Type B pancreatic cell (in vitro differentiated cells): ENCODE measurements around the gene OR4D6. TPM values are rescaled to one million over a fixed set of nuclear protein-coding genes. Genes with fewer than 3 reads are reported as not detected.

ENCODE experiments used
- DNase-seq: peaks from one replicate; pipeline ENCODE4 v3.0.0; 2021; ENCODE audit warnings: mixed read lengths; ENCODE audit not compliant: unreplicated experiment; ENCODE audit errors: extremely low spot score
- H3K27ac Mint-ChIP-seq: 2 replicates; pipeline ENCODE4 v1.8.0; 2021; ENCODE audit warnings: mild to moderate bottlenecking, mixed read lengths
- H3K27me3 Mint-ChIP-seq: 2 replicates; pipeline ENCODE4 v1.8.0; 2021; ENCODE audit warnings: mixed read lengths
- H3K36me3 Mint-ChIP-seq: 2 replicates; pipeline ENCODE4 v1.8.0; 2021; ENCODE audit warnings: mixed read lengths
- H3K4me1 Mint-ChIP-seq: one replicate; pipeline ENCODE4 v1.8.0; 2021; ENCODE audit warnings: mixed read lengths; ENCODE audit not compliant: unreplicated experiment
- H3K4me3 Mint-ChIP-seq: 2 replicates; pipeline ENCODE4 v1.8.0; 2021; ENCODE audit warnings: mild to moderate bottlenecking, mixed read lengths
- H3K9me3 Mint-ChIP-seq: 2 replicates; pipeline ENCODE4 v1.8.0; 2021; ENCODE audit warnings: mixed read lengths
- CTCF ChIP-seq: fragments of 200-600 bp; sonication (generic); conservative IDR thresholded peaks from 2 replicates; pipeline ENCODE4 v1.5.0; 2021; ENCODE audit warnings: antibody characterized with exemption, mild to moderate bottlenecking
- total RNA-seq: library from RNA; stranded (reverse); gene quantifications from 2 replicates; pipeline ENCODE4 v1.2.1, GENCODE V29; 2021; ENCODE audit warnings: low replicate concordance

OR4D6 gene
- total RNA-seq, 1 donor from 2014 or later = not detected

- no peak for DNase-seq
- no peak within 1 kb of the TSS for H3K4me3 Mint-ChIP-seq
- H3K27ac Mint-ChIP-seq = no peak within 1 kb of the TSS
- no peaks in the 10 kb centered on the region for H3K4me1 Mint-ChIP-seq
- no peaks in the 10 kb centered on the region for H3K9me3 Mint-ChIP-seq
- H3K27me3 Mint-ChIP-seq = peaks cover 5% of the 10 kb centered on the region
- no peaks in the 10 kb centered on the region for H3K36me3 Mint-ChIP-seq
- no peak for TF ChIP-seq CTCF
Measured at GRCh38 chr11:59473015-59473414, 16.3 kb downstream of the OR4D6 start, which contains the start of gene OR4D10. Gene OR4D10, plus strand, starts transcription at chr11:59473315. Its CDS starts 4,115 bp downstream, at chr11:59477430.

- Mint-ChIP-seq H3K4me3 (no peak overlapping the region), H3K36me3 (no peaks in the 10 kb centered on the region), H3K27ac (no peak overlapping the region), H3K4me1 (no peaks in the 10 kb centered on the region), H3K9me3 (no peaks in the 10 kb centered on the region), H3K27me3 (peaks cover 6% of the 10 kb centered on the region)
- DNase-seq = no peak
- no peak for TF ChIP-seq CTCF
Measured at GRCh38 chr11:59475176-59475575, 18.4 kb downstream of the OR4D6 start.

- no peak overlapping the region for H3K4me3 Mint-ChIP-seq
- no peaks in the 10 kb centered on the region for H3K4me1 Mint-ChIP-seq
- DNase-seq = no peak
Measured at GRCh38 chr11:59479906-59480305, 23.1 kb downstream of the OR4D6 start.

GRCh38 chr11:59480359-59480758 lies 23.6 kb downstream of the OR4D6 start:
- no peak overlapping the region for H3K4me3 Mint-ChIP-seq
- peaks cover 6% of the 10 kb centered on the region for H3K27me3 Mint-ChIP-seq
- H3K4me1 Mint-ChIP-seq = no peaks in the 10 kb centered on the region
- H3K9me3 Mint-ChIP-seq = no peaks in the 10 kb centered on the region
- DNase-seq = no peak
- no peak overlapping the region for H3K27ac Mint-ChIP-seq
- no peaks in the 10 kb centered on the region for H3K36me3 Mint-ChIP-seq
- no peak for TF ChIP-seq CTCF

More at GRCh38 chr11:59479906-59480305, 23.1 kb downstream of the OR4D6 start:
- Mint-ChIP-seq H3K27me3 (peaks cover 6% of the 10 kb centered on the region), H3K9me3 (no peaks in the 10 kb centered on the region), H3K36me3 (no peaks in the 10 kb centered on the region), H3K27ac (no peak overlapping the region)
- TF ChIP-seq CTCF = no peak

GRCh38 chr11:59501931-59502330 lies 45.2 kb downstream of the OR4D6 start:
- TF ChIP-seq CTCF = no peak
- no peak overlapping the region for H3K27ac Mint-ChIP-seq
- peaks cover 4% of the 10 kb centered on the region for H3K9me3 Mint-ChIP-seq
- no peak overlapping the region for H3K4me3 Mint-ChIP-seq
- no peaks in the 10 kb centered on the region for H3K27me3 Mint-ChIP-seq
- DNase-seq = no peak
- H3K36me3 Mint-ChIP-seq = no peaks in the 10 kb centered on the region
- H3K4me1 Mint-ChIP-seq = no peaks in the 10 kb centered on the region

GRCh38 chr11:59503276-59503675 lies 46.5 kb downstream of the OR4D6 start, which contains the start of gene OR4D11:
Gene OR4D11, plus strand, starts transcription at chr11:59503576. Its CDS starts 0 bp downstream, at chr11:59503576.
- no peak within 1 kb of the TSS for H3K27ac Mint-ChIP-seq
- no peaks in the 10 kb centered on the region for H3K4me1 Mint-ChIP-seq
- no peak for DNase-seq
- no peak within 1 kb of the TSS for H3K4me3 Mint-ChIP-seq
- H3K36me3 Mint-ChIP-seq = no peaks in the 10 kb centered on the region
- TF ChIP-seq CTCF = no peak
- no peaks in the 10 kb centered on the region for H3K27me3 Mint-ChIP-seq
- H3K9me3 Mint-ChIP-seq = peaks cover 4% of the 10 kb centered on the region
